Panc1 (cell line): ENCODE data around the gene KIF18B.

Experiments used
- CTCF ChIP-seq: fragments of 450-650 bp; IDR thresholded peaks from 2 replicates; pipeline ENCODE4 v1.5.1; 2017; ENCODE audit warnings: mild to moderate bottlenecking
- POLR2AphosphoS5 ChIP-seq: IDR thresholded peaks from 2 replicates; pipeline ENCODE4 v1.6.1; 2012; ENCODE audit warnings: mild to moderate bottlenecking, low read depth, low read length, moderate library complexity

- TF ChIP-seq CTCF, result no peak
- TF ChIP-seq POLR2AphosphoS5, result no peak
These were observed 24.4 kb upstream of the KIF18B start for GRCh38 chr17:44971776-44972483.
